HEK293 (cell line): ENCODE data around the gene DLK2.

Experiments
- CTCF ChIA-PET: fragments of 350-600 bp; formaldehyde crosslinking; extraction: SDS; loops from one replicate; lab custom pipeline; 2021; ENCODE audit warnings: antibody characterized with exemption; lab: Yijun Ruan, JAX
- POLR2A ChIA-PET: fragments of 300-600 bp; formaldehyde crosslinking; extraction: SDS; loops from one replicate; lab custom pipeline; 2020; ENCODE audit warnings: antibody characterized with exemption, inconsistent platforms; lab: Yijun Ruan, JAX
- H3K27ac ChIP-seq: fragments of 200-500 bp; sonication (Bioruptor generic); 2 replicates; pipeline ENCODE4 v1.5.1; 2014; ENCODE audit warnings: low read depth, low read length, control low read depth, inconsistent platforms; ENCODE audit errors: extremely low read depth
- H3K36me3 ChIP-seq, 2 experiments: fragments of 200-500 bp in 1 of 2; sonication (Bioruptor generic) in 1 of 2; 1 replicate in 1 of 2; 2 replicates in 1 of 2; pipeline ENCODE4 v1.5.1; 2014 to 2017; ENCODE audit warnings: inconsistent platforms in 2 of 2, low read length in 2 of 2; ENCODE audit not compliant: control insufficient read depth in 2 of 2, insufficient read depth in 1 of 2
- H3K4me1 ChIP-seq: fragments of 200-500 bp; sonication (Bioruptor generic); 2 replicates; pipeline ENCODE4 v1.5.1; 2014; ENCODE audit warnings: mild to moderate bottlenecking, low read length, inconsistent platforms; ENCODE audit not compliant: control insufficient read depth, insufficient read depth
- H3K4me3 ChIP-seq: 2 replicates; pipeline ENCODE4 v1.5.1; 2011; ENCODE audit warnings: low read depth, mild to moderate bottlenecking, control low read depth, low read length, moderate library complexity
- H3K9me3 ChIP-seq: fragments of 200-500 bp; sonication (Bioruptor generic); 2 replicates; pipeline ENCODE4 v1.5.1; 2014; ENCODE audit warnings: low read depth, low read length, inconsistent platforms; ENCODE audit not compliant: control insufficient read depth, insufficient read depth
- BCL11B ChIP-seq: fragments of 450-650 bp; formaldehyde crosslinking; IDR thresholded peaks from 2 replicates; pipeline ENCODE4 v1.5.1; 2016; ENCODE audit warnings: low read depth, missing biosample characterization, missing genetic modification characterization
- BCL6B ChIP-seq: fragments of 450-650 bp; formaldehyde crosslinking; IDR thresholded peaks from 2 replicates; pipeline ENCODE4 v1.5.1; 2017; ENCODE audit warnings: missing biosample characterization, missing genetic modification characterization
- CTCF ChIP-seq: fragments of 450-650 bp; formaldehyde crosslinking; IDR thresholded peaks from 2 replicates; pipeline ENCODE4 v1.5.1; 2016; ENCODE audit warnings: missing biosample characterization, missing genetic modification characterization
- ELK4 ChIP-seq: IDR thresholded peaks from 2 replicates; pipeline ENCODE4 v1.6.1; 2011; ENCODE audit warnings: mild to moderate bottlenecking, low read depth, low read length, borderline replicate concordance
- INSM2 ChIP-seq: fragments of 450-650 bp; formaldehyde crosslinking; IDR thresholded peaks from 2 replicates; pipeline ENCODE4 v1.5.1; 2016; ENCODE audit warnings: missing biosample characterization, missing genetic modification characterization
- SALL2 ChIP-seq: fragments of 450-650 bp; formaldehyde crosslinking; IDR thresholded peaks from 2 replicates; pipeline ENCODE4 v1.5.0; 2017; ENCODE audit warnings: missing biosample characterization, mild to moderate bottlenecking, missing genetic modification characterization, borderline replicate concordance
- TCF7L2 ChIP-seq: IDR thresholded peaks from 2 replicates; pipeline ENCODE4 v1.6.1; 2011; ENCODE audit warnings: low read depth, mild to moderate bottlenecking, inconsistent platforms, low read length, moderate library complexity, borderline replicate concordance
- YY1 ChIP-seq: fragments of 450-650 bp; formaldehyde crosslinking; IDR thresholded peaks from 2 replicates; pipeline ENCODE4 v1.5.1; 2018; ENCODE audit warnings: missing biosample characterization, missing genetic modification characterization
- ZBTB20 ChIP-seq: fragments of 450-650 bp; formaldehyde crosslinking; IDR thresholded peaks from 2 replicates; pipeline ENCODE4 v1.5.1; 2016; ENCODE audit warnings: missing biosample characterization, missing genetic modification characterization
- ZBTB48 ChIP-seq: fragments of 450-650 bp; formaldehyde crosslinking; IDR thresholded peaks from 2 replicates; pipeline ENCODE4 v1.5.1; 2016; ENCODE audit warnings: missing biosample characterization, missing genetic modification characterization
- ZBTB7A ChIP-seq: fragments of 450-650 bp; formaldehyde crosslinking; IDR thresholded peaks from 2 replicates; pipeline ENCODE4 v1.5.1; 2016; ENCODE audit warnings: low read depth, missing biosample characterization, missing genetic modification characterization
- ZNF18 ChIP-seq: fragments of 450-650 bp; formaldehyde crosslinking; IDR thresholded peaks from 2 replicates; pipeline ENCODE4 v1.5.1; 2016; ENCODE audit warnings: missing biosample characterization, missing genetic modification characterization
- ZNF350 ChIP-seq: fragments of 450-650 bp; formaldehyde crosslinking; IDR thresholded peaks from 2 replicates; pipeline ENCODE4 v1.5.0; 2017; ENCODE audit warnings: missing biosample characterization, mild to moderate bottlenecking, missing genetic modification characterization
- ZNF394 ChIP-seq: fragments of 450-650 bp; formaldehyde crosslinking; IDR thresholded peaks from 2 replicates; pipeline ENCODE4 v1.5.1; 2016; ENCODE audit warnings: missing biosample characterization, missing genetic modification characterization, mild to moderate bottlenecking, moderate library complexity, borderline replicate concordance
- ZNF544 ChIP-seq: fragments of 450-650 bp; formaldehyde crosslinking; IDR thresholded peaks from 2 replicates; pipeline ENCODE4 v1.5.0; 2017; ENCODE audit warnings: missing biosample characterization, missing genetic modification characterization
- ZNF548 ChIP-seq: fragments of 450-650 bp; formaldehyde crosslinking; IDR thresholded peaks from 2 replicates; pipeline ENCODE4 v1.5.1; 2016; ENCODE audit warnings: missing biosample characterization, missing genetic modification characterization
- ZNF747 ChIP-seq: fragments of 450-650 bp; formaldehyde crosslinking; IDR thresholded peaks from 2 replicates; pipeline ENCODE4 v1.5.1; 2016; ENCODE audit warnings: missing biosample characterization, missing genetic modification characterization
- ZSCAN4 ChIP-seq: fragments of 450-650 bp; formaldehyde crosslinking; IDR thresholded peaks from 2 replicates; pipeline ENCODE4 v1.5.1; 2017; ENCODE audit warnings: missing biosample characterization, missing genetic modification characterization

DLK2 gene

GRCh38 chr6:43495409-43495941 lies 40.1 kb upstream of the DLK2 start:
- H3K27ac ChIP-seq = no peak overlapping the region
- CTCF ChIA-PET = interaction anchor here (0.6 to 11.2 kb wide), 17 partner anchors 9 to 635 kb away, joined by 3 to 142 read pairs (median 8); partner anchors contain the start of genes DLK2 and LRRC73

GRCh38 chr6:43494766-43495165 lies 39.4 kb upstream of the DLK2 start:
- Histone ChIP-seq H3K9me3 (no peaks in the 10 kb centered on the region), H3K4me3 (no peak overlapping the region), H3K4me1 (peaks cover 7% of the 10 kb centered on the region)
- TF ChIP-seq ZNF544 (no peak), ZNF548 (tag by site-specific recombination) (no peak), ZSCAN4 (tag by site-specific recombination) (no peak), ZNF18 (no peak), ZBTB7A (tag by site-specific recombination) (no peak), BCL11B (tag by site-specific recombination) (no peak), YY1 (tag by site-specific recombination) (no peak)
- TF ChIP-seq, all 188 proteins: peak for 0
- Histone ChIP-seq H3K27ac (no peak overlapping the region), H3K36me3 (peaks cover 9 to 46% of the 10 kb centered on the region in 2 experiments; a peak in 2 of 3 replicates)
- ChIA-PET POLR2A (interaction anchor here (0.8 to 1.2 kb wide), 3 partner anchors 12 to 125 kb away, joined by 3 to 4 read pairs (median 3); partner anchors contain the start of gene ZNF318), CTCF (interaction anchor here (0.5 to 11.2 kb wide), 10 partner anchors 8 to 594 kb away, joined by 3 to 142 read pairs (median 7); partner anchors contain the start of genes ABCC10, DLK2 and LRRC73)

More at GRCh38 chr6:43495409-43495941, 40.1 kb upstream of the DLK2 start:
- POLR2A ChIA-PET = interaction anchor here (0.9 to 1.8 kb wide), 4 partner anchors 11 to 126 kb away, joined by 3 to 5 read pairs (median 4); partner anchors contain the start of genes TJAP1 and ZNF318
- Histone ChIP-seq H3K4me1 (peaks cover 7% of the 10 kb centered on the region), H3K4me3 (no peak overlapping the region), H3K9me3 (no peaks in the 10 kb centered on the region), H3K36me3 (peaks cover 9 to 48% of the 10 kb centered on the region in 2 experiments; a peak in 2 of 3 replicates)
- TF ChIP-seq ZBTB48 (tag by site-specific recombination) = no peak
- no peak for TF ChIP-seq INSM2
- TF ChIP-seq ZNF350 = no peak
- TF ChIP-seq ZNF747 (tag by site-specific recombination) = no peak
- TF ChIP-seq CTCF (tag by site-specific recombination) = 0 out of 2 replicates have a peak, but pooled peaks have one; percentile 31
- TF ChIP-seq ELK4 = no peak
- peak; percentile 27; the same call in 1 of the 2 replicates for TF ChIP-seq ZNF394 (tag by site-specific recombination)
- TF ChIP-seq SALL2 (tag by site-specific recombination) = no peak
- TF ChIP-seq BCL6B (tag by site-specific recombination) = no peak
- no peak for TF ChIP-seq TCF7L2
- no peak for TF ChIP-seq ZBTB20
